Stimulated activated CD4-positive, alpha-beta T cell treated with anti-CD3 and anti-CD28 coated beads, TNF-alpha, amount 100 ng/mL, for 1 hour (primary cell): ENCODE results near the gene COQ9.
"Not testable (repeated sequence)": the region's sequence is repeated elsewhere in the genome, so short reads cannot be mapped to it uniquely, and the experiment has no call there.

Experiments used
- DNase-seq, 3 donors: peaks; one replicate each; pipeline ENCODE4 v3.0.0-alpha.2; 2020; ENCODE audit warnings: low read depth in 3 of 3, low spot score in 1 of 3

COQ9 gene

GRCh38 chr16:57426356-57426755, 20.9 kb upstream of the COQ9 start:
- no peak for DNase-seq

GRCh38 chr16:57427307-57427706, 20.0 kb upstream of the COQ9 start:
- no peak for DNase-seq

GRCh38 chr16:57427824-57428223, 19.5 kb upstream of the COQ9 start:
- no peak for DNase-seq

GRCh38 chr16:57430955-57431354, 16.3 kb upstream of the COQ9 start:
- no peak for DNase-seq

- DNase-seq, result no peak
These were observed 14.8 kb upstream of the COQ9 start for GRCh38 chr16:57432505-57432904.

GRCh38 chr16:57432989-57433388, 14.3 kb upstream of the COQ9 start:
- no peak for DNase-seq

GRCh38 chr16:57434003-57434402, 13.3 kb upstream of the COQ9 start:
- no peak for DNase-seq

GRCh38 chr16:57435838-57436237, 11.4 kb upstream of the COQ9 start:
- DNase-seq, result no peak

- not testable (repeated sequence) for DNase-seq
These were observed 7.3 kb upstream of the COQ9 start for GRCh38 chr16:57439947-57440346.

- not testable (repeated sequence) for DNase-seq
These were observed 6.7 kb upstream of the COQ9 start for GRCh38 chr16:57440551-57440950.

- DNase-seq, result no peak
These were observed 2.6 kb upstream of the COQ9 start for GRCh38 chr16:57444711-57445110.

- DNase-seq, result no peak
These were observed 1.8 kb upstream of the COQ9 start for GRCh38 chr16:57445510-57445909.

GRCh38 chr16:57446531-57447185, 621 bp upstream of the COQ9 start:
- DNase-seq, result peak in 1 of 3 donors; percentile 10

- DNase-seq, result no peak
These were observed 4.7 kb downstream of the COQ9 start for GRCh38 chr16:57452021-57452420.

- DNase-seq, result peak; percentile 75 to 92 (median 86)
These were observed 15.1 kb downstream of the COQ9 start, which contains the start of gene POLR2C for GRCh38 chr16:57462209-57462977. Gene POLR2C, plus strand, starts transcription at chr16:57462679. Its CDS starts 46 bp downstream, at chr16:57462725.

GRCh38 chr16:57462978-57463362, 15.7 kb downstream of the COQ9 start:
- no peak for DNase-seq

GRCh38 chr16:57464523-57464922, 17.2 kb downstream of the COQ9 start:
- no peak for DNase-seq

GRCh38 chr16:57468346-57468745, 21.1 kb downstream of the COQ9 start:
- no peak for DNase-seq

GRCh38 chr16:57469046-57469445, 21.8 kb downstream of the COQ9 start:
- DNase-seq, result no peak

GRCh38 chr16:57469917-57470470, 22.7 kb downstream of the COQ9 start:
- DNase-seq, result no peak

- no peak for DNase-seq
These were observed 23.4 kb downstream of the COQ9 start for GRCh38 chr16:57470711-57471110.

- no peak for DNase-seq
These were observed 23.9 kb downstream of the COQ9 start for GRCh38 chr16:57471209-57471608.
